Neural cell (in vitro differentiated cells): Measurements from ENCODE around the gene PPP3CA.

Experiments
- EP300 ChIP-seq: fragments of 450-650 bp; conservative IDR thresholded peaks from 2 replicates; pipeline ENCODE4 v1.6.1; 2014; ENCODE audit warnings: antibody characterized with exemption, mild to moderate bottlenecking, moderate library complexity; ENCODE audit not compliant: poor library complexity, severe bottlenecking
- EZH2 ChIP-seq: fragments of 200-600, 300-800 bp; shearing (Covaris generic), sonication (generic); IDR thresholded peaks from 2 replicates; pipeline ENCODE4 v1.6.1; 2014; ENCODE audit warnings: antibody characterized with exemption, low read length, borderline replicate concordance, mild to moderate bottlenecking; ENCODE audit not compliant: insufficient read depth, poor library complexity, severe bottlenecking
- MXI1 ChIP-seq: fragments of 450-650 bp; conservative IDR thresholded peaks from 2 replicates; pipeline ENCODE4 v1.6.1; 2014; ENCODE audit warnings: antibody characterized with exemption, mild to moderate bottlenecking; ENCODE audit not compliant: poor library complexity, severe bottlenecking
- RAD21 ChIP-seq: fragments of 450-650 bp; conservative IDR thresholded peaks from 2 replicates; pipeline ENCODE4 v1.6.1; 2014; ENCODE audit warnings: antibody characterized with exemption, mild to moderate bottlenecking, moderate library complexity
- TAF1 ChIP-seq: IDR thresholded peaks from 2 replicates; pipeline ENCODE4 v1.6.1; 2012; ENCODE audit warnings: low read depth
- TF ChIP-seq, protein P1 (sequence below): fragments of 450-650 bp; IDR thresholded peaks from 2 replicates; pipeline ENCODE4 v1.5.1; 2014; ENCODE audit warnings: antibody characterized with exemption, mild to moderate bottlenecking, moderate library complexity; ENCODE audit not compliant: poor library complexity, severe bottlenecking

- TF ChIP-seq MXI1 (no peak), TAF1 (no peak), EP300 (no peak), RAD21 (no peak), EZH2 (no peak)
- TF ChIP-seq, protein P1, sequence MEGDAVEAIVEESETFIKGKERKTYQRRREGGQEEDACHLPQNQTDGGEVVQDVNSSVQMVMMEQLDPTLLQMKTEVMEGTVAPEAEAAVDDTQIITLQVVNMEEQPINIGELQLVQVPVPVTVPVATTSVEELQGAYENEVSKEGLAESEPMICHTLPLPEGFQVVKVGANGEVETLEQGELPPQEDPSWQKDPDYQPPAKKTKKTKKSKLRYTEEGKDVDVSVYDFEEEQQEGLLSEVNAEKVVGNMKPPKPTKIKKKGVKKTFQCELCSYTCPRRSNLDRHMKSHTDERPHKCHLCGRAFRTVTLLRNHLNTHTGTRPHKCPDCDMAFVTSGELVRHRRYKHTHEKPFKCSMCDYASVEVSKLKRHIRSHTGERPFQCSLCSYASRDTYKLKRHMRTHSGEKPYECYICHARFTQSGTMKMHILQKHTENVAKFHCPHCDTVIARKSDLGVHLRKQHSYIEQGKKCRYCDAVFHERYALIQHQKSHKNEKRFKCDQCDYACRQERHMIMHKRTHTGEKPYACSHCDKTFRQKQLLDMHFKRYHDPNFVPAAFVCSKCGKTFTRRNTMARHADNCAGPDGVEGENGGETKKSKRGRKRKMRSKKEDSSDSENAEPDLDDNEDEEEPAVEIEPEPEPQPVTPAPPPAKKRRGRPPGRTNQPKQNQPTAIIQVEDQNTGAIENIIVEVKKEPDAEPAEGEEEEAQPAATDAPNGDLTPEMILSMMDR: no peak
These were observed 315.4 kb downstream of the PPP3CA start for GRCh38 chr4:101031971-101032370.
